ENCODE measurements around the gene CEP350.
"Not testable (repeated sequence)": the region's sequence is repeated elsewhere in the genome, so short reads cannot be mapped to it uniquely, and the experiment has no call there.

The CEP350 gene

GRCh38 chr1:180119837-180120236 is 165.2 kb downstream of the CEP350 start:
- TF ChIP-seq, protein P1, sequence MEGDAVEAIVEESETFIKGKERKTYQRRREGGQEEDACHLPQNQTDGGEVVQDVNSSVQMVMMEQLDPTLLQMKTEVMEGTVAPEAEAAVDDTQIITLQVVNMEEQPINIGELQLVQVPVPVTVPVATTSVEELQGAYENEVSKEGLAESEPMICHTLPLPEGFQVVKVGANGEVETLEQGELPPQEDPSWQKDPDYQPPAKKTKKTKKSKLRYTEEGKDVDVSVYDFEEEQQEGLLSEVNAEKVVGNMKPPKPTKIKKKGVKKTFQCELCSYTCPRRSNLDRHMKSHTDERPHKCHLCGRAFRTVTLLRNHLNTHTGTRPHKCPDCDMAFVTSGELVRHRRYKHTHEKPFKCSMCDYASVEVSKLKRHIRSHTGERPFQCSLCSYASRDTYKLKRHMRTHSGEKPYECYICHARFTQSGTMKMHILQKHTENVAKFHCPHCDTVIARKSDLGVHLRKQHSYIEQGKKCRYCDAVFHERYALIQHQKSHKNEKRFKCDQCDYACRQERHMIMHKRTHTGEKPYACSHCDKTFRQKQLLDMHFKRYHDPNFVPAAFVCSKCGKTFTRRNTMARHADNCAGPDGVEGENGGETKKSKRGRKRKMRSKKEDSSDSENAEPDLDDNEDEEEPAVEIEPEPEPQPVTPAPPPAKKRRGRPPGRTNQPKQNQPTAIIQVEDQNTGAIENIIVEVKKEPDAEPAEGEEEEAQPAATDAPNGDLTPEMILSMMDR (IDR thresholded peaks at IDR 0.05; ENCODE audit: low read depth, low read length) = no peak
- H3K4me3 ChIP-seq (ENCODE audit: low read depth, low read length) = no peak overlapping the region

DNA sequence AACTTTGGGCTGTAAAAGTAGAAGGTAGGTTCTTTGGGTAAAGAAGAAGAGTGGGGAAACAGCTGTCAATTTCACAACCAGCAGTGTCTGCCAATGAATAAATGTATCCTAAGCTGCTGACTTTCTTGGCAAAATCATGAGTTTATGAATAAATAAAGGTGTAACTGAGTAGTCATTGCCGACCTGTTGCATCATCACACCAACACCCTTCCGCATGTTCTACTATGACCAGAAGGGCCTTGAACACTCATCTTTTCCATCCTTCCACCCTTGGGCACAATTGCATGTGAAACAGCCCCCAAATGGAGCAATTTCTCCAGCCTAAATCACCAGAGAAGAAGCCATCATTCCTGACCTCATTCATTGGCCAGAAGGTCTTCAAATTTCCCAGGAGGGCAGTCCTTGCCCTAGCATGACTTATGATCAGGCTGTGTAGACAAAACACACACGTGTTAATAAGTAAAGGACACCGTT is 168.9 kb downstream of the CEP350 start:
- no peak overlapping the region for H3K4me3 ChIP-seq (ENCODE audit: low read depth, low read length)
- TF ChIP-seq, protein P1 (IDR thresholded peaks at IDR 0.05; ENCODE audit: low read depth, low read length) = no peak

DNA sequence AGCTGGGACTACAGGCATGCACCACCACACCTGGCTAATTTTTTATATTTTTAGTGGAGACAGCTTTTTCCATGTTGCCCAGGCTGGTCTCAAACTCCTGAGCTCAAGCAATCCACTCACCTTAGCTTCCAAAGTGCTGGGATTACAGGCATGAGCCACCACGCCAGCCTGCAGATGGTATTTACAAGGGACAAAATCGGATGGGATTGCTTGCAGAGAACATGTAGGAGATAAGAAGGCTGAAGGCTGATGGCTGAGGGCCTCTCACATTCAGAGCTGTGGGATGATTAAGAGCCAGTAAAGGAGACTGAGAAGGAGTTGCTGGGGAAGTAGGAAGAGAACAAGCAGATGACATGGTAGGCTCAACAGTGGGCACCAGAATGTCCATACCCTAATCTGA is 176.0 kb downstream of the CEP350 start:
- H3K4me3 ChIP-seq (ENCODE audit: low read depth, low read length) = no peak overlapping the region
- TF ChIP-seq, protein P1 (IDR thresholded peaks at IDR 0.05; ENCODE audit: low read depth, low read length) = no peak

- TF ChIP-seq, protein P1 (IDR thresholded peaks at IDR 0.05; ENCODE audit: low read depth, low read length) = no peak
- no peak overlapping the region for H3K4me3 ChIP-seq (ENCODE audit: low read depth, low read length)
These were observed 176.9 kb downstream of the CEP350 start for GRCh38 chr1:180131510-180131909.

GRCh38 chr1:180133193-180133592 is 178.6 kb downstream of the CEP350 start:
- H3K4me3 ChIP-seq (ENCODE audit: low read depth, low read length) = no peak overlapping the region
- TF ChIP-seq, protein P1 (IDR thresholded peaks at IDR 0.05; ENCODE audit: low read depth, low read length) = no peak

GRCh38 chr1:180133688-180134087 is 179.1 kb downstream of the CEP350 start:
- not testable (repeated sequence) for H3K4me3 ChIP-seq (ENCODE audit: low read depth, low read length)

- H3K4me3 ChIP-seq (ENCODE audit: low read depth, low read length) = no peak overlapping the region
- TF ChIP-seq, protein P1 (IDR thresholded peaks at IDR 0.05; ENCODE audit: low read depth, low read length) = no peak
These were observed 180.9 kb downstream of the CEP350 start for GRCh38 chr1:180135535-180135934.

DNA sequence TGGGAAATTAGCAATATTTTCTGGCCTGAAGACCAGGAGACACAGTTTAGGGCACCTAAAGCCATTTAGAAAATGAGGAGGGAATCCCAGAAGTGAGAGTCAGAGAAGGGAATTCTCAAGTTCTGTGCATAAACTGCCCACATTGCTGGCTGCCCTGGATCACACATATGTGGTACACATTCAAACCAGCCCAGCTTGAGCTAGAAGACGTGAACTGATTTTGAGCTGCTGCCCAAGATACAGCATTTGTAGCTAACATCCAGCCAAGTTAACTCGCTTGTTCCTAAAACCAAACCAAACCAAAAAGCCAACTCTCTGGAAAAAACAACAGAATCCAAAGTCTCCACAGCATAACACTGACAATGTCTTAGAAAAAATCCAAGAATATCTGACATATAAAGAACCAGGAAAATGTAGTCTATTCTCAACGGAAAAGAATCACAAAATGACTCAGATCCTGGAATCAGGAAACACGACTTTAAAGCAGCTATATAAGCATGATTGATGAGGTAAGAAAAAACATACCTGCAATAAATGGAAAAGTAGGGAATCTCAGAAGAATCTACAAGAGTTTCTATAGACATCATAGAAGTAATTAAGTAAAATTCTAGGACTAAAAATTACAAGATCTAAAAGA is 181.8 kb downstream of the CEP350 start:
- H3K4me3 ChIP-seq (ENCODE audit: low read depth, low read length) = no peak overlapping the region
- TF ChIP-seq, protein P1 (IDR thresholded peaks at IDR 0.05; ENCODE audit: low read depth, low read length) = no peak
